Trophoblast cell (in vitro differentiated cells and primary cell): ENCODE data around the gene NEUROG1.

Source experiments
- DNase-seq, 2 donors: peaks; one replicate each; pipeline ENCODE4 v3.0.0-alpha.2; 2016
- H2AFZ ChIP-seq: 2 replicates; pipeline ENCODE4 v1.6.1; 2013; ENCODE audit warnings: low read length, moderate library complexity, mild to moderate bottlenecking; ENCODE audit not compliant: insufficient read depth, poor library complexity
- H2AK5ac ChIP-seq: 2 replicates; pipeline ENCODE4 v1.6.1; 2013; ENCODE audit warnings: mild to moderate bottlenecking, low read length
- H2BK120ac ChIP-seq: 2 replicates; pipeline ENCODE4 v1.6.1; 2013; ENCODE audit warnings: low read length, mild to moderate bottlenecking, moderate library complexity; ENCODE audit not compliant: insufficient read depth, poor library complexity
- H2BK12ac ChIP-seq: 2 replicates; pipeline ENCODE4 v1.6.1; 2013; ENCODE audit warnings: mild to moderate bottlenecking, low read length, moderate library complexity
- H2BK5ac ChIP-seq: 2 replicates; pipeline ENCODE4 v1.6.1; 2013; ENCODE audit warnings: low read length, low read depth, moderate library complexity, mild to moderate bottlenecking; ENCODE audit not compliant: poor library complexity
- H3K14ac ChIP-seq: 2 replicates; pipeline ENCODE4 v1.6.1; 2013; ENCODE audit warnings: mild to moderate bottlenecking, low read length
- H3K18ac ChIP-seq: 2 replicates; pipeline ENCODE4 v1.6.1; 2013; ENCODE audit warnings: mild to moderate bottlenecking, low read length
- H3K23ac ChIP-seq: 2 replicates; pipeline ENCODE4 v1.6.1; 2013; ENCODE audit warnings: low read length
- H3K27ac ChIP-seq: 2 replicates; pipeline ENCODE4 v1.5.1; 2013; ENCODE audit warnings: low read depth, mild to moderate bottlenecking, inconsistent platforms, low read length, moderate library complexity
- H3K27me3 ChIP-seq: 2 replicates; pipeline ENCODE4 v1.6.1; 2013; ENCODE audit warnings: inconsistent platforms, mild to moderate bottlenecking, low read length, moderate library complexity; ENCODE audit not compliant: insufficient read depth
- H3K36me3 ChIP-seq, 2 experiments: 1 replicate in 1 of 2; 2 replicates in 1 of 2; pipeline ENCODE4 v1.6.1; 2013; ENCODE audit warnings: low read length in 2 of 2, mild to moderate bottlenecking in 2 of 2, moderate library complexity in 1 of 2; ENCODE audit not compliant: insufficient read depth in 2 of 2, control insufficient read depth in 1 of 2
- H3K4ac ChIP-seq: 2 replicates; pipeline ENCODE4 v1.6.1; 2013; ENCODE audit warnings: low read depth, mild to moderate bottlenecking, low read length, moderate library complexity
- H3K4me1 ChIP-seq, 2 experiments: 1 replicate in 1 of 2; 2 replicates in 1 of 2; pipeline ENCODE4 v1.6.1; 2013; ENCODE audit warnings: low read length in 2 of 2, mild to moderate bottlenecking in 2 of 2, moderate library complexity in 1 of 2; ENCODE audit not compliant: insufficient read depth in 2 of 2, control insufficient read depth in 1 of 2
- H3K4me2 ChIP-seq: 2 replicates; pipeline ENCODE4 v1.6.1; 2013; ENCODE audit warnings: inconsistent platforms, mild to moderate bottlenecking, low read length, moderate library complexity
- H3K4me3 ChIP-seq: 2 replicates; pipeline ENCODE4 v1.5.1; 2013; ENCODE audit warnings: mild to moderate bottlenecking, low read depth, low read length, inconsistent platforms
- H3K79me1 ChIP-seq: one replicate; pipeline ENCODE4 v1.6.1; 2013; ENCODE audit warnings: low read length
- H3K79me2 ChIP-seq: 2 replicates; pipeline ENCODE4 v1.6.1; 2013; ENCODE audit warnings: low read length, mild to moderate bottlenecking; ENCODE audit not compliant: control insufficient read depth, insufficient read depth, poor library complexity
- H3K9ac ChIP-seq: 2 replicates; pipeline ENCODE4 v1.6.1; 2013; ENCODE audit warnings: mild to moderate bottlenecking, low read length
- H3K9me3 ChIP-seq: 2 replicates; pipeline ENCODE4 v1.6.1; 2013; ENCODE audit warnings: low read depth, mild to moderate bottlenecking, control low read depth, inconsistent platforms, low read length; ENCODE audit not compliant: insufficient read depth
- H4K12ac ChIP-seq: 2 replicates; pipeline ENCODE4 v1.6.1; 2013; ENCODE audit warnings: low read depth, mild to moderate bottlenecking, low read length, moderate library complexity
- H4K8ac ChIP-seq: 2 replicates; pipeline ENCODE4 v1.6.1; 2013; ENCODE audit warnings: low read depth, mild to moderate bottlenecking, low read length, moderate library complexity
- H4K91ac ChIP-seq: one replicate; pipeline ENCODE4 v1.6.1; 2013; ENCODE audit warnings: low read depth, mild to moderate bottlenecking, low read length, moderate library complexity
- WGBS: extraction: QIAGEN DNeasy Blood & Tissue Kit; methylation state at CpG from one replicate; pipeline ENCODE4 v1.1.7; 2013; ENCODE audit warnings: missing lambda C conversion rate; ENCODE audit not compliant: insufficient read length, insufficient coverage; ENCODE audit errors: extremely low coverage; 5-methylcytosine and 5-hydroxymethylcytosine counted together

Gene NEUROG1

GRCh38 chr5:135556620-135557019 is 20.9 kb upstream of the NEUROG1 start:
- no peaks in the 10 kb centered on the region for H3K9me3 ChIP-seq

GRCh38 chr5:135555530-135555929 is 19.8 kb upstream of the NEUROG1 start:
- Histone ChIP-seq H3K27me3 (no peaks in the 10 kb centered on the region), H3K4me2 (no peak overlapping the region), H3K79me2 (no peaks in the 10 kb centered on the region), H2AFZ (no peak overlapping the region), H4K12ac (no peak overlapping the region), H3K18ac (no peak overlapping the region), H3K4me1 (no peaks in the 10 kb centered on the region), H4K91ac (no peak overlapping the region), H3K4me3 (no peak overlapping the region), H3K9ac (no peak overlapping the region), H2AK5ac (no peak overlapping the region), H3K14ac (no peak overlapping the region), H2BK12ac (no peak overlapping the region), H2BK120ac (no peak overlapping the region), H2BK5ac (no peak overlapping the region), H3K79me1 (no peaks in the 10 kb centered on the region), H3K4ac (no peak overlapping the region), H4K8ac (no peak overlapping the region), H3K23ac (no peak overlapping the region), H3K9me3 (no peaks in the 10 kb centered on the region), H3K27ac (no peak overlapping the region), H3K36me3 (no peaks in the 10 kb centered on the region)
- no CpG with 5 or more reads among the region's 2 CpGs for WGBS
- DNase-seq: no peak

More at GRCh38 chr5:135556620-135557019, 20.9 kb upstream of the NEUROG1 start:
- no peak overlapping the region for H3K14ac ChIP-seq
- H3K4me2 ChIP-seq: no peak overlapping the region
- no peak overlapping the region for H2AFZ ChIP-seq
- H4K12ac ChIP-seq: no peak overlapping the region
- H3K23ac ChIP-seq: no peak overlapping the region
- no peak overlapping the region for H2BK5ac ChIP-seq
- no peak overlapping the region for H4K8ac ChIP-seq
- no peaks in the 10 kb centered on the region for H3K79me2 ChIP-seq
- H4K91ac ChIP-seq: no peak overlapping the region
- no CpG with 5 or more reads among the region's 7 CpGs for WGBS
- DNase-seq: no peak
- H3K36me3 ChIP-seq: no peaks in the 10 kb centered on the region
- H3K27me3 ChIP-seq: no peaks in the 10 kb centered on the region
- no peak overlapping the region for H2AK5ac ChIP-seq
- no peak overlapping the region for H2BK12ac ChIP-seq
- no peak overlapping the region for H3K18ac ChIP-seq
- H3K4ac ChIP-seq: no peak overlapping the region
- H3K9ac ChIP-seq: no peak overlapping the region
- H3K4me1 ChIP-seq: no peaks in the 10 kb centered on the region
- no peak overlapping the region for H3K27ac ChIP-seq
- H3K4me3 ChIP-seq: no peak overlapping the region
- H2BK120ac ChIP-seq: no peak overlapping the region
- no peaks in the 10 kb centered on the region for H3K79me1 ChIP-seq

DNA sequence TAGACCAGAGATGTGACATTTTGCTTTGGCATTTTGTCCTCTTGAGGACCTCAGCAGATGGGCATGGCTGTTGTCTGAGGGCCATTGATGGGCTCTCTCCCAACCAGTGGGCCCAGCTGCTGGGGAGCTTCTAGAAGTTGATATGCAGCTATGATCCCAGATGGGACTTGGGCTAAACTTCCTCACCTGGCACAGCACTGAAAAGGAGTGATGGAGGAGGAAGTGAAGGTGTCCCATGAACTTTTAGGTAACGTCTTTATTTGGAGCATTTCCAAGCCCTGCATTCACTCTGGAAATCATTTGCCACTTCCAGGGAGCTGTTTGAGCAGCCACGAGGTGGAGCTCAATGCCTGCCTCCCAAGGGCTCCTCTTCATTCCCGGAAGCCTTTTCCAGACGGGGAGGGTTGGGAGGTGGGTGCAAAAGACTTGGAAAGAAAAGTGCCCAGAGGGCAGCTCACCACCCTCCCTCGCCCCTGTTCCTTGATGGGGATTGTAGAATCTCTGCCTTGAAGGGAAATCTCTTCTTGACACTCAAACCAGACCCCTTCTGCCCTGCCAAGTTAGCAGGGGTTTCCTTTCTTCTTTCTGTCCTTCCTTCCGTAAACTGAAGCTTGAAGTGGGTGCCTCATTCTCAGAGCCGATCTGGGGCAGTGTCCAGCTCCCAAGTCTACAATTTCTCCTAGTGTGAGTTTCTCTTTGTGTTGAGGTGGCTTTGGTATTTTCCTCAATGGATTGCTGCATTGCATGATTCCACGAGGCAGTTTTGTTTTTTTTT is 18.1 kb upstream of the NEUROG1 start:
- H4K12ac ChIP-seq: no peak overlapping the region
- H3K18ac ChIP-seq: no peak overlapping the region
- H3K4me3 ChIP-seq: no peak overlapping the region
- no peak overlapping the region for H2AFZ ChIP-seq
- no peak overlapping the region for H2BK120ac ChIP-seq
- no peak overlapping the region for H3K23ac ChIP-seq
- H3K4ac ChIP-seq: no peak overlapping the region
- H3K9ac ChIP-seq: no peak overlapping the region
- no peaks in the 10 kb centered on the region for H3K4me1 ChIP-seq
- no peaks in the 10 kb centered on the region for H3K36me3 ChIP-seq
- H3K9me3 ChIP-seq: no peaks in the 10 kb centered on the region
- no peak overlapping the region for H2BK5ac ChIP-seq
- H3K14ac ChIP-seq: no peak overlapping the region
- no peak overlapping the region for H2BK12ac ChIP-seq
- no peak overlapping the region for H3K4me2 ChIP-seq
- WGBS: no CpG with 5 or more reads among the region's 8 CpGs
- no peaks in the 10 kb centered on the region for H3K79me2 ChIP-seq
- peaks cover 2% of the 10 kb centered on the region for H3K27me3 ChIP-seq
- H3K79me1 ChIP-seq: no peaks in the 10 kb centered on the region
- no peak overlapping the region for H4K91ac ChIP-seq
- no peak overlapping the region for H2AK5ac ChIP-seq
- H4K8ac ChIP-seq: no peak overlapping the region
- H3K27ac ChIP-seq: no peak overlapping the region
- DNase-seq: peak in 1 of 2 donors; percentile 28

DNA sequence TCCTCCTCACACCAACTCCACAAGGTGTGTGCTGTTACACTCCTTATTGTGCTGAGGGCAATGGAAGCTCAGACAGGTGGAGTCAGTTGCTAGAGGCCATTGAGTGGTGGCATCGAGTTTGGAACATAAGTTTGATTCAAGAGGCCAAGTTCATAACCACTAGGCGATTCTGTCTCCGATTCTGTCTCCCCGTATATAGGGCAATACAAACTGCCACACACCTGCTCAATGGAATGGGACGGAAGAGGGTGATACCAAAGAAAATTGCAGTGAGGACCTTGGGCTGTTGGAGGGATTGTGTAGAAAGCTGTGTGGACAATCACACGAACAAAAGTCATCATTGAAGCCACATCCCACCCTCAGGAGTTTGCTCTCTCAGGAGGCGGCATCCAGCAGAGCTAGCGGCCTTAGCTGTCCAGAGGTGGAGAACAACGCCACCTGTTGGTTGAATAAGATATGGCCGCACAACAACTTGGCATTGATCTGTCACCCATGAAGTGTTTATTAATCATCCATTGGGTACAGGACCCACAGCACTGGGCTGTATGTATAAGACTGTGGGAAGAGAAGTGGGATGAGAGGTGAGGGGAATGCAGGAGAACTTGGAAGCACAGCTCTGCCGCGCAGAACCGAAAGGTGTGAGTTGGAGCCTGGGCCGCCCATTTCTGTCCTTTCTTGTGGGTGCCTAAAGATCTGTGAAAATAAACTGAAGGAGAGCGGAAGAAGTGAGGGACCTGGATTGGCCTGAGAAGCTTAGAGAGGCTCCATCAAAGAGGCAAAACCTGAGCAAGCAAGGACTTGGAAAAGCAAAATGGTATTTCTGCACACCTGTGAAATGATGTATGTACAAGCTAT is 16.1 kb upstream of the NEUROG1 start:
- no peaks in the 10 kb centered on the region for H3K36me3 ChIP-seq
- peak; percentile 74 to 89 for DNase-seq
- H2AFZ ChIP-seq: no peak overlapping the region
- H3K18ac ChIP-seq: no peak overlapping the region
- H3K14ac ChIP-seq: no peak overlapping the region
- H4K8ac ChIP-seq: no peak overlapping the region
- H3K4me2 ChIP-seq: no peak overlapping the region
- no peaks in the 10 kb centered on the region for H3K4me1 ChIP-seq
- H3K9me3 ChIP-seq: peaks cover 3% of the 10 kb centered on the region
- H3K23ac ChIP-seq: no peak overlapping the region
- H2BK12ac ChIP-seq: no peak overlapping the region
- no peak overlapping the region for H2BK120ac ChIP-seq
- H3K79me1 ChIP-seq: no peaks in the 10 kb centered on the region
- no peak overlapping the region for H3K27ac ChIP-seq
- peaks cover 17% of the 10 kb centered on the region for H3K27me3 ChIP-seq
- H3K9ac ChIP-seq: no peak overlapping the region
- H2BK5ac ChIP-seq: no peak overlapping the region
- H3K4ac ChIP-seq: no peak overlapping the region
- no peak overlapping the region for H4K91ac ChIP-seq
- H3K79me2 ChIP-seq: no peaks in the 10 kb centered on the region
- no peak overlapping the region for H3K4me3 ChIP-seq
- no peak overlapping the region for H4K12ac ChIP-seq
- H2AK5ac ChIP-seq: no peak overlapping the region
- WGBS: no CpG with 5 or more reads among the region's 15 CpGs
